DMS53 (cell line): Measurements from ENCODE around the gene ZSCAN25.
"Not testable (repeated sequence)": the region's sequence is repeated elsewhere in the genome, so short reads cannot be mapped to it uniquely, and the experiment has no call there.

Source experiments
- DNase-seq: peaks from one replicate; lab custom pipeline; 2025; lab: John Stamatoyannopoulos, UW

ZSCAN25 gene

DNA sequence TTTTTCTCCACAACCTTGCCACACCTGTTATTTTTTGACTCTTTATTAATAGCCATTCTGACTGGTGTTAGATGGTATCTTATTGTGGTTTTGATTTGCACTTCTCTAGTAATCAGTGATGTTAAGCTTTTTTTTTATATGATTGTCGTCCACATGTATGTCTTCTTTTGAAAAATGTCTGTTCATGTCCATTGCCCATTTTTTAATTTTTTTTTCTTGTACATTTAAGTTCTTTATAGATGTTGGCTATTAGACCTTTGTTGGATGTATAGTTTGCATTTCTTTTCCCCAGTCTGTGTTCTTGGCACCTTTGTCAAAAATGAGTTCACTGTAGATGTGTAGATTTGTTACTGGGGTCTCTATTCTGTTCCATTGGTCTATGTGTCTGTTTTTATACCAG lies 28.8 kb downstream of the ZSCAN25 start:
- DNase-seq = no peak

DNA sequence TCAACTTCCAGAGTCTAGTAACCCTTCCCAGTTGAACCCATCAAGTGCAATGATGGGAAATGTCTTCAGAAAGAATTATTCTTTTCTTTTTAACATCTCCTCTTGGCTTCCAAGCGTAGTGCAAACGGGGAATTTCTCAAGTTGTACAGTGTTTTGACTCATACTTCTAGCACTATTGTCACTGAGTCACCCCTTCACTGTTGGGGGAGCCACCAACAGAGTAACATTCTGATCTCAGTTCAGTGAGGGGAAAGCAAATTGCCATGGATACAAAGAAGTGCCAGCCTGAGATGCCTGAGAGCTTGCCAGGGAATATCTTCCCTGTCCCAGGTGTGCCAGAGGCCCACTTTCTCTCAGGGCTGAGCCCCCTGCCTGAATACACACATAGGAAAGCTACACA lies 32.1 kb downstream of the ZSCAN25 start:
- no peak for DNase-seq

- DNase-seq = no peak
Observed at GRCh38 chr7:99651290-99651689, 34.5 kb downstream of the ZSCAN25 start.

DNA sequence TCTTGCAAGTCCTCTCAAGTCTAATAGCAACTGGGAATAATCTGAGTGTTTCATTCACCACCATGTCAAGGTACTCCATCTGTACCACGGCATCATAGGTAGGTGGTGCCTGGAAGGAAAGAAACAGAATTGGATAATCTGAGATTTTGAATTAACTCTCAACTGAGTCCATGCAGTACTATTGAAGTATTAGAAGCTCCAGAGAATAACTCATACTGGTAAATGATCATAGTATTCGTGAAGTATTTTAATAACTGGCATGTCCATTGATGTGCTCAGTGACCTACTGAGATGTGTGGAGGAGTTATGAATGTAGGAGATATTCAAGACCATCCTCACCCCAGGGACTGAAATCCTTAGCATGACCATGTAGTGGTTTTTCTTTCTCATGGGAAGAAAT lies 35.9 kb downstream of the ZSCAN25 start:
- DNase-seq = no peak

DNA sequence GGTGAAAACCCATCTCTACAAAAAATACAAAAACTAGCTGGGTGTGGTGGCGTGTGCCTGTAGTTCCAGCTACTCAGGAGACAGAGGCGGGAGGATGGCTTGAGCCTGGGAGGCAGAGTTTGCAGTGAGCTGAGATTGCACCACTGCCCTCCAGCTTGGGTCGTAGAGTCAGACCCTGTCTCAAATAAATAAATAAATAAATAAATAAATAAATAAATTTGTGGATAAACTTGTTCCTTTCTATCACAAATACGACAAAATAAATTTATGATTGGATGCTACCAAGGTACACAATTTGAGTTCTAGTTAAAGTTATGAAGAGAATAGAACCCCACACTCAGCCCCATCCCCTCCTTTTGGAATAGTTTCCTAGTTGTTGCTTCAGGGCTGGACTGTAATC lies 36.5 kb downstream of the ZSCAN25 start:
- DNase-seq = not testable (repeated sequence)

DNA sequence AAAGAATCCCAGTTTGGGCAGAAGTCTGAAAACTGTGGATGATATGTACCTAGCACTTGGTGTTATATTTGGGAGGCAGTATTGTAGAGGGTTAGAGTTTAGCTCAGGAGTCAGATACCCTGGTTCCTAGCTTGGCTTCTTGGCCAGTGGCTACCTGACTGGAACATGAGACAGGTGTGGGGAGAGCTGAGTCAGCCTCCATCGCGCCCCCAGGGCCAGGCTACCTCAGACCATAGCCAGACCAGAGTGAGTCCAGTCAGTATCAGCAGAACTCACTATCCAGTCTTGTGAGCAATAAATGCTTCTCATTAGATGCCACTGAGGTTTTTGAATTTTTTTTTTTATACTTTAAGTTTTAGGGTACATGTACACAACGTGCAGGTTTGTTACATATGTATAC lies 37.0 kb downstream of the ZSCAN25 start:
- DNase-seq = no peak

- not testable (repeated sequence) for DNase-seq
Observed at GRCh38 chr7:99654626-99655025, 37.9 kb downstream of the ZSCAN25 start.

DNA sequence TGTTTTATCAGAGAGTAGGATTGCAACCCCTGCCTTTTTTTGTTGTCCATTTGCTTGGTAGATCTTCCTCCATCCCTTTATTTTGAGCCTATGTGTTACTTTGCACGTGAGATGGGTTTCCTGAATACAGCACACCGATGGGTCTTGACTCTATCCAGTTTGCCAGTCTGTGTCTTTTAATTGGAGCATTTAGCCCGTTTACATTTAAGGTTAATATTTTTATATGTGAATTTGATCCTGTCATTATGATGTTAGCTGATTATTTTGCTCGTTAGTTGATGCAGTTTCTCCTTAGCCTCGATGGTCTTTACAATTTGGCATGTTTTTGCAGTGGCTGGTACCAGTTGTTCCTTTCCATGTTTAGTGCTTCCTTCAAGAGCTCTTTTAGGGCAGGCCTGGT lies 41.1 kb downstream of the ZSCAN25 start:
- not testable (repeated sequence) for DNase-seq

GRCh38 chr7:99665312-99666012 lies 48.7 kb downstream of the ZSCAN25 start:
- DNase-seq = no peak

GRCh38 chr7:99666013-99666395 lies 49.3 kb downstream of the ZSCAN25 start:
- DNase-seq = no peak

GRCh38 chr7:99667179-99667578 lies 50.4 kb downstream of the ZSCAN25 start:
- DNase-seq = no peak

DNA sequence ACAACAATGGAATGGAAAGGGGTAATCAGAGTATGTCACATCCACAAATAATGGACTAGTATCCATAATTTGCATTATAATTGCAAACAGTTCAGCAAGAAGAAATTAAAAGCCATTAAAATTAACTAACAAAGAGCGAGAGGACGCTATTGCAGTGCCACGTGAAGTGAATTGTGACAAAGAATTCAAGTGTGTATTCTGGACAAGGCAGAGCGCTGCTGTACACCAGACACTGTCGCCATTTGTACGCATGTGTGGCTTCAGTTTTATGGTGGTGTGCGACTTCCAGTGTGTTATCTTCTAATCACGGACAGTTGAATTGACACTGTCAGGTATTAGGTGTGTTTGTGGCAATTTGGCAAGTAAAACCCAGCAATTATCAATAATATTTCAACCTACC lies 51.8 kb downstream of the ZSCAN25 start:
- DNase-seq = no peak

DNA sequence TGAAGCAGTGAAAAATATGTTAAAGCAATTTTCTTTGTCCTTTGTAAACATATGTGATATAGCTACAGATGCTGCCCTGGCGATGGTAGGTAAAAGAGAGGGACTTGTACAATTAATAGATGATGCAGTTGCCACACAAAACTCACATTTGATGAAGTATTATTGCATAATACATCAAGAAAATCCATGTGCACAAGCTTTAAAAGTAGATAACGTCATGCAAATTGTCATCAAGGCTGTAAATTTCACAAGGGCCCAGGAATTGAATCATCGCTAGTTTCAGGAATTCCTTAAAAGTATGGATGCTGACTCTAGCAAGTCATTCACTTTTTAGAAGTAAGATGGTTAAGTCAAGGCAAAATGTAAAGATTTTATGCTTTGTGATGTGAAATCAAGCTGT lies 53.0 kb downstream of the ZSCAN25 start:
- no peak for DNase-seq

DNA sequence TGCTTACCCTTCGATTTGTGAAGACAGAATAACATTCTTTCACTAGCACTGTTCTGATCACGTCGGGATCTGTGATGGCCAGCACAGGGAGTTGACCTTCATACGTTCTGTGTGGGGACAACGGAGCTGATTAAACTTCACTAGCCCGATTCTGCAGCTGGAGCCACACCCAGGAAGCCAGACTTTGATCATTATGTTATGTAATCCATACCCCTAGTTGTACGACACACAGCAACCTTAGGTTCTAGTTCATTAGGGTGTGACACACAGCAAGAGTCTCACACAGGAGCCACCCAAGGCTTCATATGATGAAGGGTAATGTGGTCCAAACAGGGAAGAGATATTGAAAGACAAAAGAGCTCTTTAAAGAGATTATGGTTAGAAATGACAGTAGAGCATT lies 55.8 kb downstream of the ZSCAN25 start:
- no peak for DNase-seq

DNA sequence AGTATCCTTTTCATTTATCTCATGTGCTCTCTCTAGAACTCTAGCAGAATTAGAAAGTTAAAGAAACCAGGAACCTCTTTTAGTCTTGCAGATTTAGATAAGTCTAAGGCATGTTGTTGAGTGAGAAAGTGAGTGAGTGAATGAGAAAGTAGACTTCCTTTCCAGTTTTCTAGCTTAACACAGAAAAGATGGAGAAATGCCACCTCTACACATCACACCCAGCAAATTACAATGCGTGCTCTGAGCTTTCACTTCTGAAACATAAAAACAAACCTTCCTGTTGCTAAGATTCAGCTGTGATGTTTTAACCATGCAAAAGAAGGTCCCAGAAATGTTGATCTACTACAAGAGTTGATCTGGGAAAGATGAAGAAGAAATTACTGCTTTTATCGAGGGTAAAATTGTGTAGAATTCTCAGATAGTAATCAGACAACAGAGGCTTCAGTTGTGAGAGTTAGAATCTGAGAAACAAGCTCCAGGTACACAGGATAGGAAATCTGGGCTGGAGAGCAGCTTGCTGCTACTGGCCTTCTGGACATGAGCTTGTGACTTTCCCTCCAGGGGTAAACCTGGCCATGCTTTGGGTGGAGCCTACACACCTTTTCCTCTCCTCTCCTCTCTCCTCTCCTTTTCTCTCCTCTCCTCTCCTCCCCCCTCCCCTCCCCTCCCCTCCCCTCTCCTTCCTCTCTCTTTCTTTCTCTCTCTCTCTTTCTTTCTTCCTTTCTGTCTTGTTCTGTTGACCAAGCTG lies 58.4 kb downstream of the ZSCAN25 start:
- no peak for DNase-seq

DNA sequence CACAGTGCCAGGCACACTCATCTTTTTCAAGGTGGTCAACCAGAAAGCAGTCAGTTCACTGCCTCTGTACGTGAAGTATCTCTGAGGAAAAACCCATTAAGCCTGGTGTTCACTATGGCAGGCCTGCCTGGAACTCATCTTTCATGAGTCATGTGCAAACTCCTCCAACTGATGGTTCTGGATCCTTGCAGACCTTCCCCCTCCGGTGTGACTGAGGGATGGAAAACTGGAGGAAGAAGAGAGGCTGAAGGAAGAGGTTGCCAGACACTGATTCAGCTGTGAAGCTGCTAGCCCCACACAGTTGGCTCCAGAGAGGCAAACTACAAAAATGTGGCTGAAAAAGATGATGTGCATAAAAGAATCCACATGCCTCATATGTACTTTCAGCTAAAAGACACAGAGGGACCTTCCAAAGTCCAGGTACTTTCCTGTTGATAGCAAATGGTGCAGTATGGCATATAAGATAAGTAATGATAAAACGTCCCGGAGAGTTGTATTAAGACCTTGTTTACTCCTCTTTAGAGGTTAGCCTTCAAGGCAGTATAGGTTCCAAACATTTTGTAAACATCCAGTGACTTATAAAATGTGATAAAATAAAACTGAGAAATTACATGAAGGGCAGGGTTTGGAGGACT lies 60.4 kb downstream of the ZSCAN25 start:
- DNase-seq = no peak

DNA sequence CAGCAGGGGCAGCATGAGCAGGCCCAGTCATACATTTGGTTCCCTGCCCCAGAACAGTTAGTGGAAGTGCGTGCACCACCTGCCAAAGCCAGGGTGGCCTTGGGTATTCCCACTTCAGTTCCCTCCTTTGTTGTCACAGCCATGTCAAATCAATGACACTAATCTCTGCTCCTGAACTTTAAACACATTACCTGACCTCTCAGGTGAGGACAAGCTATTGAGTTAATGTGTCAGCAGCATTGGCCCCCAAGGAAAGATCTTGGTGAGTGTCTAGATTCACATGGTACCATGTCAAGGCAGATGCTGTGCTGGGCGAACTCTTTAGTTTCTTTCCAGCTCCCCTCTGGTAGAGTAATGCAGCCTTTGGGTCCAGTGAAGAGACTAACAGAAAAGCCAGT lies 60.9 kb downstream of the ZSCAN25 start:
- no peak for DNase-seq

- DNase-seq = peak; percentile 89
Observed at GRCh38 chr7:99679032-99679399, 62.3 kb downstream of the ZSCAN25 start.

- peak; percentile 21 for DNase-seq
Observed at GRCh38 chr7:99679400-99680191, 62.9 kb downstream of the ZSCAN25 start, which contains the start of gene CYP3A5. Gene CYP3A5 (minus strand): TSS chr7:99679996. CDS start chr7:99679896, 100 bp downstream.
